NCI-H2227 (cell line): Measurements from ENCODE around the gene LFNG.

ENCODE experiments used
- DNase-seq: peaks from one replicate; lab custom pipeline; 2025; ENCODE audit not compliant: unreplicated experiment; lab: John Stamatoyannopoulos, UW

Gene LFNG

GRCh38 chr7:2515424-2516193, 4.0 kb upstream of the LFNG start:
- DNase-seq, result no peak

GRCh38 chr7:2516194-2516555, 3.4 kb upstream of the LFNG start:
- peak; percentile 23 for DNase-seq

GRCh38 chr7:2517026-2517425, 2.5 kb upstream of the LFNG start:
- no peak for DNase-seq

GRCh38 chr7:2517678-2518507, 1.7 kb upstream of the LFNG start:
- no peak for DNase-seq

- DNase-seq, result no peak
Observed at GRCh38 chr7:2518737-2519118, 846 bp upstream of the LFNG start.

- DNase-seq, result peak; percentile 29
Observed at GRCh38 chr7:2520131-2520760, 672 bp downstream of the LFNG start.

GRCh38 chr7:2520761-2521290, 1.3 kb downstream of the LFNG start:
- no peak for DNase-seq

- no peak for DNase-seq
Observed at GRCh38 chr7:2521341-2521745, 1.8 kb downstream of the LFNG start.

GRCh38 chr7:2521952-2522591, 2.5 kb downstream of the LFNG start:
- DNase-seq, result no peak

GRCh38 chr7:2522780-2523433, 3.3 kb downstream of the LFNG start:
- DNase-seq, result no peak

- DNase-seq, result no peak
Observed at GRCh38 chr7:2523461-2523936, 3.9 kb downstream of the LFNG start.

- no peak for DNase-seq
Observed at GRCh38 chr7:2523941-2524807, 4.6 kb downstream of the LFNG start.

GRCh38 chr7:2524808-2525657, 5.5 kb downstream of the LFNG start:
- no peak for DNase-seq

- no peak for DNase-seq
Observed at GRCh38 chr7:2525658-2526630, 6.4 kb downstream of the LFNG start.

GRCh38 chr7:2526659-2527504, 7.3 kb downstream of the LFNG start:
- no peak for DNase-seq
